Anterior cingulate cortex (tissue), 58 donors: Measurements from ENCODE around the gene MAGIX.

ENCODE experiments used
- DNase-seq, 58 donors: peaks; one replicate each; lab custom pipeline; 2025; lab: John Stamatoyannopoulos, UW

MAGIX gene

DNA sequence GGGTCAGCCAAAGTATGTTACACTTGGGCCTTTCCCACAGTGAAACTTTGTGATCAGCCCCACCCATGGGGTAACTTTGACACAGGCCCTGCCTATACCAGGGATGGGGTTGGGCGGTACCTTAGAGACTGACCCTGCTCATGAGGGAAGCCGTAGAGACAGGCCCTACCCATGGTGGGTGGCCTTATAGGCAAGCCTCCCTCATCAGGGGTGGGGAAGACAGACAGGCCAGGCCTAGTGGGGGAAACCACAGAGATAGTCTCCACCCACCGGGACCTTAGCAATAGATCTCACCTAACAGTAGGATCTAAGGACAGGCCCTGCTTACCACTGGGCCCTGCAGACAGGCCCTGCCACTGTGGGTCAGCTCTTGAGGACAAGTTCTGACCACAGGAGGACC lies 16.0 kb downstream of the MAGIX start:
- no peak for DNase-seq

- DNase-seq, result no peak
Observed at GRCh38 chrX:49179358-49179757, 16.8 kb downstream of the MAGIX start.

DNA sequence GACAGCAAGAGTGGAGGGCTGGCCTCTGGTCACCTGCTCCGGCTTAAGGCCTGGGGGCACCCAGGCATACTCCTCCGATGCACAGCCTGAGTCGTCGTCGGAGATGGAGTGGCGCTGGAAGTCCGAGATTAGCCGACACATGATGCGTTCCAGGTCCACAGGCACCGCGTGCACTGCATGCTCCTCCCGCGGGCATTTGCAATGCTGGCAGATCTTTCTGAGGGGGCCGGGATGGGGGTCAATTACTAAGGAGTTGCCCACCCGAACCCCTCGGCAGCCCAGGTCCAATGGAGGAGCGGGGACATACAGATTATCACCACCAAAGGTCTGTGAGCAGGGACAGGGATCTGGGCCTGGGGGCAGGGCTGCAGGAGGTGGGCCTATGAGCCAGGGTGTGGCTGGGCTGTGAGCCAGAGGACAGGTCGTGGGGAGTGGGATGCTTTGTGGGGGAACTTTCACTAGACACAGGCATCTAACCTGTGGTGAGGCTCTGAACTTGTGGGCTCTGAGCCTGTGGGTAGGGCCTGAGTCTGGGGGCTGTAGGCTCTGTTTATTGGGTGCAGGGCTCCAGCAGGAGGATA lies 21.2 kb downstream of the MAGIX start:
- DNase-seq, result no peak

DNA sequence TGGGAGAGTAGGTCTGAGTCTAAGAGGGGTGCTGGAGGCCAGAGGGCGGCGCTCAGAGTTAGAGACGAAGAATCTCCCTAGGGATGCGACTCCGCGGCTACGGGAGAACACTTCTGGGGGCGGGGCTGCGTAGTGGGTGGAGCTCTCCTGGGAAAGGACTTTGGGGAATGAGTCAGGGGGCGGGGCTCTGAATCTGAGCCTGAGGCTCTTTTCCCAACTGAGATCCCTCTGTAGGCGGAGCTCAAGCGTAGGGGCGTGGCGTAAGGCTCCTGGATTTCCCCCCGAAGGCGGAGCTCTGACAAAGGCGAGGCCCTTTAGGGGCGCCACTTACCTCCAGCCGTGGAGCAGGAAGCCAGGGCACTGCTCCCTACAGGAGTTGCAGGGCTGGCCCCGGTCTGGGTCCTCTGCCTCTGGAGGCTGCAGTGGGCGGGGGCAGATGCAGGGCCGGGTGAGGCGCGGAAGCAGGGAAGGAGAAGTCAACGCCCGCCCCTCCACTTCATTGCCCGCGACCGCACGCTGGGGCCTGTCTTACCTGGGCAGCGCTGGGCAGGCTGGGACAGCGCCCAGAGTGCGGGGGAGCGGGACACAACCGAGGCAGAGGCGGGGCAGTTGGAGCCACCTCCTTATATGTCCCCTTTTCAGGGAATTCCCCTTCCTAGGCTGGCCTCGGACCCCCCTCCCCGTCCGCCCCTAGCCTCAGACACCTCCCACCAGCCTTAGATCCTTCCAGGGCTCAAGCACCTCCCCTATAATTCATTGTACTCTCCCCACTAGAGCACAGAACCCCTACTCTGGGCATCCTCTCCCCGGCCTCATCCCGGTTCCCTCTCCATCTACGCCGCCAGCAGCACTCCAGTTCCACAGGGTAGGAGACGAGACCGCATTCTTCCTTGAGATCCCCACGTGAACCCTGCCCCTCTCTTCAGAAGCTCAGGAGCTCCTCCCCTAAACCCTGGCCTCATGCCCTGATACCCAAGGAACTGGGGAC lies 22.0 kb downstream of the MAGIX start:
- peak in 34 of 58 donors; percentile 2 to 72 (median 28) for DNase-seq

GRCh38 chrX:49186125-49187027 lies 23.8 kb downstream of the MAGIX start, which contains the start of gene PRICKLE3:
Gene PRICKLE3, minus strand, starts transcription at chrX:49186373. Its CDS starts 76 bp downstream, at chrX:49186297.
- peak in 47 of 58 donors; percentile 1 to 63 (median 26) for DNase-seq

GRCh38 chrX:49187028-49187394 lies 24.5 kb downstream of the MAGIX start:
- no peak for DNase-seq

- no peak for DNase-seq
Observed at GRCh38 chrX:49187526-49187925, 25.0 kb downstream of the MAGIX start.

- no peak for DNase-seq
Observed at GRCh38 chrX:49188468-49189076, 26.0 kb downstream of the MAGIX start.

- no peak for DNase-seq
Observed at GRCh38 chrX:49189606-49190005, 27.0 kb downstream of the MAGIX start.

- peak; percentile 32 to 99 (median 91) for DNase-seq
Observed at GRCh38 chrX:49190821-49191573, 28.4 kb downstream of the MAGIX start.

- DNase-seq, result no peak
Observed at GRCh38 chrX:49191574-49192011, 29.0 kb downstream of the MAGIX start.

DNA sequence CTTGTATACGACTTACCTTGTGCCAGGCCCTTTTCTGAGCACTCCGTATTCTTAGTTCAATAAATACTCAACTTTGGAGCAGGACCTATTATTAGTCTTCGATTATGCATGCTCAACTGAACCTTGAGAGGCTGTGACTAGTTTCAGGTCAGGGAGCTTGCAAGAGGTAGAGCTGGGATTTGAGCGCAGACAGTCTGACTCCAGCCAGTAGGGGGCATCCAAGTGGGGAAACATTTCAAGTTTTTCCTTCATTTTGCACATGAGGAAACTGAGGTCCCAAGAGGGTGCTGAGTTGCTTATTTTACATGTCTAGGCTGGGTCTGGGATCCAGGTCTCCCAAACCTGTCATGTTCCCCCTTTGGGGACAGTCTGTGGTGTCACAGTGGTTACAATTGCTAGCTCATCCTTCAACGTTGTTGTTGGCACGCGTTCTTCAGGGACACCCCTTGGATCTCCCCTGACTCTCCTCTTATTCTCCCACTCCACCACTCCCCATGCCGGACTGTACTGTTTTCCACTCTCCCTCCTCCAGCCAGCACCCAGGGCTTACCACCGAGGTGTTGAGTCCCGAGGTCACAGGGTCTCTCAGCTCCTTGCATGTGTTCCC lies 30.3 kb downstream of the MAGIX start:
- peak in 6 of 58 donors; percentile 0 to 12 (median 5) for DNase-seq

- DNase-seq, result peak in 1 of 58 donors; percentile 3
Observed at GRCh38 chrX:49193542-49193964, 31.0 kb downstream of the MAGIX start.

DNA sequence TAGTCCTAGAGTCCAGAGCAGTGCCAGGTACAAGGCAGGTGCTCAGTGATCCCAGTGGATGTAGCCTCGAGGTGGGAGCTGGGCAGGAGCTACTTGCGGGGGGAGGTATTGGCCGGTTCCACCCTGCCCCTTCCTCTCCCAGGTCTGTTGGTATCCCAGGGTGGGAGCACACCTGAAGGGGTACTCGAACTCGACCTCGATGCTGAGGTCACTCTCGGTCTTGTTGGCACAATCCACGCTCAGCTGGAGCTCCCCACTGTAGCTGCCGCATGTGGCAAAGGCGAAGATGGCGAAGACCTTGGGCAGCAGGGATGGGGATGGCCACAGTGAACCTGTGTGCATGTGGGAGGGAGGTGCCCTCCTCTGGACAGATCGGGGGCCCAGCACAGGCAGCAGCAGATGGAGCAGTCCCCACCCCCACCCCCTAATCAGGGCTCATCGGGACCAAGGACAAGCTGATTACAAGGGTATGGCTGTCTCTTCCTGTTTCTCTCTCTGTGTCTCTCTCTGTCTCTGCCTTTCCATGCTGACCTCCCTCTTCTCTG lies 35.1 kb downstream of the MAGIX start:
- DNase-seq, result no peak

DNA sequence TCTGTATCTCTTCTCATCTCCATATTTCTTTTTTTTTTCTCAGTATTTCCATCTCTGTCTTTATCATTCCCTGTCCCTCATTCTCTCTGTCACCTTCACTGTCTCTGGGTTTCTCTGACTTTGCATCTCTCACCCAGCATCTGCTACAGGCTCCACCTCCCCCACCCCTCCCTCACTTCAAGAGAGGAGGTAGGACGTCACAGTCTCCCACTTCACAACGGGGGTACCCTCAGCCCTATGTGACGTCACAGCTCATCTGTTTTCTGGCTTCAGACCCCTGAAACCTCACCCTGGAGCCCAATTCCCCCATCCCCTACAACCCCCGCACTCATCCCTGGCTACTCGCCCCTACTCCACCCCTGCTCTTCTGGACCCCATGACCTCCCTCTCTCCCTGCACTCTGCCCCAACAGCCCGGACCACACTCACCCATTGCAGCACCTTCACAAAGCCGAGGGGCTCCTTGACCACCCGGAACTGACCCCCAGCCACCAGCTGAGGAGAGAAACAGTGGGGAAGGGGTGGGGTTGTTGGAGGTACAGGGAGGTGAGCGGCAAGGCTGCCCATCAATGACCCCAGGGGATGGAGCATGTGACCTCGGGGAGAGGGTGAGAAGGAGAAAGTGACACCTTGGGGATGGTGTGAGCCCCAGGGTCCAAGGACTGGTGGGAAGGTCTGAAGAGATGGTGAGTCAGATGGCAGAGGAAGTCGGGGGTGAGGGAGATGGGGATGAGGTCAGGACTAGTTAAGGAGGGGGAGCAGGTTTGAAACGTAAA lies 36.2 kb downstream of the MAGIX start:
- DNase-seq, result peak in 7 of 58 donors; percentile 1 to 13 (median 6)

DNA sequence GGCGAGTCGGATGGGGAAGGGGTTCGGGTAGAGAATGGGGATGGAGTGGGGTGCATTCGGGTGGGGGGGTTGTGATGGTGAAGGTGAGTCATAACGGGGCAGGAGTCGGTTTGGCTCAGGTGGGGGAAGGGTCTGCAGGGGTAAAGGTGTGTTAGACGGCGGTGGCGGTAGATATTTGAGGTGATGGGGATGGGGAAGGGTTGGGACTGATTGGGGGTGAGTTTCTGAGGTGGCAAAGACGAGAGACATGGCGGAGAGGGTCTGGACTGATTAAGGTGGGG lies 36.7 kb downstream of the MAGIX start:
- no peak for DNase-seq

DNA sequence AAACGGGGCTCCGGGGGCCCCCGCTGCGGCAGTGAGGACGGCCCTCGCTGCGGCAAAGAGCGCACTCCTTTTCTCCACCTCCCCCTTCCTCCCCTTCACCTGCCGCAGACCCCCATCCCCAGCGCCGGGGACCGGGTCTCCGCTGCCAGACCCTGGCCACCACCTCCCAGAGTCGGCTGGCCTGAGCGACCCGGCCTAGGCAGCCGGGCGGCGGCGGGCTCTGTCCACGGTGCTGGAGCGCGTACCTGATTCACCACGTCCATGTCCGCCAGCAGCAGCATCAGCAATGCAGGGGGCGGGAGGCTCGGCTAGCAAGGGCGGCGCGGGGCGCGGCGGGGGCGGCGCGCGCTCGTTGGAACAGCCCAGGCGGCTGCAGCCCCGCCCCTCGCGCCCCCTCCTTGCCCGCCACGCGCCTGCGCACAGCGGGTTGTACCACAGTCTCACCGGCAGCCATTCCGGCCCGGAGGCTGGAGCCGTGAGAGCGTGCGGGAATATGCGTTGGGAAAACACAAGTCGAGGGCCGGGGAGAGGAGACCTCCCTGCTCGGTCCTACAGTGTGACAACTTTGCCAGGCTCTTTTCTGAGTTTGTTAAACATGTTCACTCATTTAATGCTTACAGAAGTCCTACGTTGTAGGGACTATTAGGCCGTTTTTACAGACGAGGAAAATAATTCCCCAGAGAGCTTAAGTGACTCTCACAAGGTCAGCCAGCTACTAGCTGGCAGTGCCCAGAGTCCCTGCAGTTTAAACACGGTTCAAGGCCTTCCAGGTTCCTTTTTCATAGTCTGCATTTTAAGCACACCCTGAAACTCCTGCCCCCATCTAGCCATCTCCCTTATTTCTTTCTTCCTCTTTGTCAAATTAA lies 37.6 kb downstream of the MAGIX start, which contains the start of gene SYP:
SYP (minus strand) TSS at position 288 of the 866 bp plus-strand sequence; CDS start at position 281, 7 bp downstream.
- peak; percentile 2 to 89 (median 77) for DNase-seq
